GM21528 (cell line): ENCODE results near the gene RPL29.

ENCODE experiments used
- ATAC-seq: cut with Tn5 transposase; IDR thresholded peaks from one replicate; pipeline ENCODE4 v1.9.1; 2021; ENCODE audit warnings: mild to moderate bottlenecking, moderate library complexity; ENCODE audit not compliant: unreplicated experiment, low FRiP score

The RPL29 gene

DNA sequence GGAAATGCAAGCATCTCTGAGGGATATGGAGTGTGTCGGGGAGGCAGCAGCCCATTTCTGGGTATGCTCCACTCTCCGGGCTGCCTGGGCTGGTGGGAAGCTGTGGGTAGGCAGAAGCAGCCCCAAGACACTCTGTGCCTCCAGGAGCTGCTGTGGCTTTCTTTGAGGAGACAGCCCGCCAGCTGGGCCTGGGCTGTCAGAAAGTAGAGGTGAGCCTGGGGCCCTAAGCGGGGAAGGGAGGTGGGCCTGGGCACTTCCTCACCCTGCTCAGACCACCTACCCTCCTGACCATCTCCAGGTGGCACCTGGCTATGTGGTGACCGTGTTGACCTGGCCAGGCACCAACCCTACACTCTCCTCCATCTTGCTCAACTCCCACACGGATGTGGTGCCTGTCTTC, 10.6 kb downstream of the RPL29 start:
- no peak for ATAC-seq

DNA sequence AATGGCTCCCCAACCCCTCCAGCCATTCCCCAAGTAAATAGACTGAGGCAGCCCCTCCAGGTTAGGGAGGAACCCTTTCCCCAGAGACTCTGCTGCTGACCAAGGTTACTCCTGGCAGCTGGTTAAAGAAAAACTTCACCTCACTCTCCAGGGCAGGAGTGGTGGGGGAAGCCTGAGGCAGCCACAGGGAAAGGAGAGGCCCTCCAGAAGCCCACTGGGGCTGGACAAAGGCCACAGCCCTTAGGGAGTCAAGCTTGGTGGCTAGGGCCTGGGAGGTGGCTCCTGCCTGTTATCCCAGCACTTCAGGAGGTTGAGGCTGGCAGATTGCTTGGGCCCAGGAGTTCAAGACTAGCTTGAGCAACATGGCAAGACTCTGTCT, 11.4 kb downstream of the RPL29 start:
- no peak for ATAC-seq

DNA sequence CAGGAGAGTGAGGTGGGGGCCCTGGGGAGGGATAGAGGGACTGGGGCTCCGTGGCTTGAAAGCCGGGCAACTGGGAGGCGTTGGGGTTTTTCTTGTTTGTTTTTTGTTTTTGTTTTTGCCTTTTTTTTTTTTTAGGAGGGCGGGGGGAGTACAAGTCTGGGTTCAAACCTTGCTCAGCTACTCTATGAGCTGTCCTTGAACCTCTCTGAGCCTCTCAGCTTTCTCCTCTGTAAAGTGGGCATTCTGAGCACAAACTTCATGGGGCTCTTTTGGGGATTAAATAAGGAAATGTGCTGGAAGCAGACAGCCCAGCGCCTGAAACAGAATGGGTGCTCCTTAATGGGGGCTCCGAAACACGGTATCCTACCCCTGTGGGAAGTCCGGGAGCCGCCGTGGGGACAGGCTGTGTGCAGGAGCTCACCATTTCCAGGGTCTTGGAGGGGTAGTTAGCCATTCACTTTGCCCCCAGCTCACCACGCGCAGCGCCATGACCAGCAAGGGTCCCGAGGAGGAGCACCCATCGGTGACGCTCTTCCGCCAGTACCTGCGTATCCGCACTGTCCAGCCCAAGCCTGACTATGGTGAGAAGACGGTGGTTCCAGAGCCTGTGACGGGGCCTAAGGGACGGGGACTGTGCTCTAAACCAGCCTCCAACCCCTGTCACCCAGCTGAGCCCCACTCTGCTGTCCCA, 12.0 kb downstream of the RPL29 start:
- no peak for ATAC-seq

DNA sequence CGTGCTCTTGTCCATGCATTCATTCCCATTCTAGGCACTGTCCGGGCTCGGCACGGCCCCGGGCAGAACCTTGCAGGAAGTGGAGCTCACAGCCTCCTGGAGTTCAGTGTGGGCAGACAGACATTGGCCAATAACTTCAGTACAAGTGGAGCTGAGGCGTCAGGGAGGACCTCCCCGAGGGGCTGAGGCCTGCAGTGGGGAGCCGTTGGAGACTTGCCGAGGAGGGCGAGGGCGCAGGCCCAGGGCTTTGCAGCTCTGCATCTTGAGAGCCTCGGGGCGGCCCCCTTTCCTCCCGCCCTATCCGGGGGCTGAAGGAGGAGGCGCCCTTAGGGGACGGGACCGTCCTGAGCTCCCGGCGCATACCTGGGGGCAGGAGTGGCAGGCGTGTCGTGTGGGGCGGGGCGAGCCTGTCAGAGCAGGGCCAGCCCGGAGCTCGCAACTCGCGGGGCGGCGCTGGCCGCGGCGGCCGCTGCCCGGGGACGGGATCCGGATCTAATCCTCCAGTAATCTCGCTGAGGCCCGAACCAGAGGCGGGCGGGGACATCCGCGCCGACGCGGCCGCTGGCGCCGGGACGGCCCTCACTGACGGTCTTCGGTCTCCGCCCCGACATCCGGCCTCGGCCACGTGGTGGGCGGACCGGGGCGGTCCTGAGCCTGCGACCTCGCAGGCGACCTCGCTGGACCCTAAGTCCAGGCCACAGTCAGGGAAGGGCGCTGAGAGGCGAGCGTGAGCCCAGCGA, 12.7 kb downstream of the RPL29 start, which contains the start of gene ACY1:
Gene ACY1, plus strand, starts transcription at position 698 of the 740 bp plus-strand sequence. CDS start 530 bp downstream, outside the sequence.
- ATAC-seq, result peak; percentile 70

DNA sequence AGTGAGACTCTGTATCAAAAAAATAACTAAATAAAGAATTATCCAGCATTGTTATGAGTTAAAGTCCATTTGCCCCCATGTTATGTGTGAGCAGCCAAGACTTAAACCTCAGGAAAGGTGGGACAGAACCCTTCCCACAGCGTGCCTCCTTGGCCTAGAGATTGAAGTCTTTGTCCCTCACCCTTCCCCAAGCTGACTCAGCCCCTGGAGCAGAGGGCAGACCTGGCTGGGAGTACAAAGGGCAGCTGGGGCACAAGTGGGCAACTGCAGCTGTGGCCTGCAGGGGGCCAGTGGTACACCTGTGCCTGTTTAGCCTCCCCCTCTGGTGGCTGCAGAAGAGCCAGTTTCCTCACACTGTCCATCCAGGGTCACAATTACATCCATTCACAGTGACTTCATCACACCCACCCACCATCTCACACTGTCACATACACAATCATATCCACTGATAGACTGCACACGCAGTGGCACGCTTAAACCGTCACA, 13.3 kb downstream of the RPL29 start:
- ATAC-seq, result peak; percentile 44

DNA sequence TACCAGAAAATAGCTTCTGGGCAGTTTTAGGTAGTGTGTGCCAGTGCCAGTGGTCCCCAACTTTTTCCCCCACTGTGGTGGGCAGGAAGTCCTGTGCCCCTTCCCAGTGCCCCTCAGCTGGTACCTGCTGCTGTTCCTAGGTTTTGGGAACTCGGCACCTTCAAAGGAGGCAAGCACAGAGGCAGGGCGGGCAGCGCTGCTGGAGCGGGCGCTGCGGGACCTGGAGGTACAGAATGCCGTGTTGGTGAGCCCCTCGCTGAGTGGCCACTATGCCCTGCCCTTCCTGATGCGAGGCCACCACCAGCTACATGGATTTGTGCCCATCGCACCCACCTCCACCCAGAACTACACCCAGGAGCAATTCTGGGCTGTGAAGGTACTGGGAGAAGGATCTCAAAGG, 15.4 kb downstream of the RPL29 start:
- no peak for ATAC-seq

DNA sequence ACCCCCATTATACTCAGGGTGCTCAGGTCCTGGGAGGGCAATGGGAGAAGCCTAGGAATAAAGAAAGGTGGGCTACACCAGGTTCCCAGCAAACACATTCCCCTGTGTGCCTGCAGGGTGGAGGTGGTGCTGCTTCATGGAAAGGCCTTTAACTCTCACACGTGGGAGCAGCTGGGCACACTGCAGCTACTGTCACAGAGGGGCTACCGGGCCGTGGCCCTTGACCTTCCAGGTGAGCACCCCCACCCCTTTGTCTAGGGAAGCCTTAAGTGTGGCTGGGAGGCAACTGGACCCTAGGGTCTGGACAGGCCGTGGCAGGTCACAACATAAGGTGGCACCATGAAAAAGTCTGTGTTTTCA, 17.6 kb downstream of the RPL29 start:
- ATAC-seq, result no peak

DNA sequence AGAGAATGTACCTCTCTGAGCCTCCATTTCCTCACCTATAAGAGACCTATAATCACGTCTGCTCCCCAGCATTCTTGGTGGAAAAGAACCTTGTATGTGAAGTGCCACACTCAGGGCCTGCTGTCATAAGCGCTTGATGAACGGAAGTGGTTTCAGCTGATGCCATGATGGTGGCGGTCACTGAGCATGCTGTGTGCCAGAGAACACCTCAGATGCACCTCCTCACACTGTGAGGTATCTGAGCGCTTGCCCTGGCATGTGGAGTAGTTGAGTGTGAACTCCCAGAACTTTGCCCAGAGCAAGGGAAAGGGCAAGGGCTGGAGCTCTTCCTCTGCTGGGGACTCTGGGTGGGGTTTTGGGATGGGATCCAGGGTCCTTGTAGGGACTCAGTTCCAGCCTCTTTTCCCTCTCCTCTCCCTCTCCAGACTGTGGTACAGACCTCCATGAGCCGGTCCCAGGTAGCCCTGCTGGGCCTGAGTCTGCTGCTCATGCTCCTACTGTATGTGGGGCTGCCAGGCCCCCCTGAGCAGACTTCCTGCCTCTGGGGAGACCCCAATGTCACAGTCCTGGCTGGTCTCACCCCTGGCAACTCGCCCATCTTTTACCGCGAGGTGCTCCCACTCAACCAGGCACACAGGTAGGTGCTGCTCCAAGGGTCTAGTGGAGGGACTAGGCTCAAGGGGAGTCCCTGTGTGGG, 18.1 kb downstream of the RPL29 start:
- ATAC-seq, result no peak

DNA sequence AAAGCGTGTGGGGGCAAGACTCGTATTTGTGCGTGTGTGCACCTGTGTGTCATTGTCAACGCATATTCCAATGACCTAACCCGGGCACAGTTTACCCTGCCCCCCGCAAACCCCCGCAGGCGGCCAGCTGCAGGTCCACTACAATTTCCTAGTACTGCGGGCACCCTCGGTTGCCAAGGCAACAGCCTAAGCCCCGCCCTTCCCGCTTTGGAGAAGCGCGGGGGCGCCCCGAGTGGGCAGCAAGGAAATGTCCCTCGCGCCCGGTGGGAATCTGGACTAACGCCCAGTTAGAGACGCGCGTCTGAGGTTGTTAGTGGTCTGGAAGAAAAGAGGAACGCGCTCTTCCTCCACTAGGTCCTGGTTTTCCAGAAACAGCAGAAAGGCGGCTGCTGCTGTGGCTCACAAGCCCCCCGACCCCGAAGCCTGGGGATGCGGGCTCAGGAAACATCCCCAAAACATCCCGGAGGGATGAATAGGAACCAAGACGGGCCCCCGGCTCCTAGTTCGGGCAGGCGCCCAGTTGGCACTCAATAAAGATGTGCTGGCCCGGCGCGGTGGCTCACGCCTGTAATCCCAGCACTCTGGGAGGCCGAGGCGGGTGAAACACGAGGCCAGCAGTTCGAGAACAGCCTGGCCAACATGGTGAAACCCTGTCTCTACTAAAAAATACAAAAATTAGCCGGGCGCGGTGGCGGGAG, 19.7 kb downstream of the RPL29 start:
- ATAC-seq, result no peak

DNA sequence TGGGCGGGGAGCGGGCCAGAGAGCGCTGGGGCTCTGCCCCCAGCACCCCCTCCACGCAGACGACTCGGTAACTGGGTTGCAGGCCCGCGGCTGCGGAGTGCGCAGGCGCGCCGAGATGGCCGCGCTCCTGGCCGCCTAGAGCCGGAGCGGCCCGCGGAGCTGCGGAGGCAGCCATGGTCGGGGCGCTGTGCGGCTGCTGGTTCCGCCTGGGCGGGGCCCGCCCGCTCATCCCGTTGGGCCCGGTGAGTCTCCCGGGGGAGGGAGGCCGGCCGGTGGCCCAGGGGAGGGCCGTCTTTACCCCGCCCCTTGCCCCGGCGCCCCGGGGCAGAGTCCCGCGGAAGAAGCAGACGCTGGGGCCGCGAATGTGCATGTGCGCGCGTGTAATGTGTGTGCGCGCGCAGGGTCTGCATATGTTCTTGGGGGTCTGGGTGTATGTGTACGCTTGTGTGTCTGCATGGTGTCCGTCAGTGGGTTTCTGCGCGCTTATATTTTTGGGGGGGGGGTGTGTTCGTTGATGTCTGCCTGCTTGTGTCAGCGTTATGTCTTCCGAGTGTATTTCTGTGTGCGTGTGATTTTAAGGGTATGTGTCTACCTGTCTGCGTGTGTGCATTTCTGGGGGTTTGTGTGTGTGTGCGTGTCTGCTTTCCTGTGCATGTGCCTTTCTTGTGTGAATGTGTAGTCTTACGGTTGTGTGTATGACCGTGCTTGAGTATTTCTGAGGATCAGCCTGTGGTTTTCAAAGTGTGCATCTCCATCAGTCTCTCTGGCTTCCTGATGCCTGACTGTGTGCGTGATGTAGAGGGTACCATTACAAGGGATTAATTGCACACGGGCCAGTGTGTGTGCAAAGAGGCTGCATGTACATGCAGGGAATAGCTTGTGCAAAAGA, 20.5 kb downstream of the RPL29 start, which contains the start of gene ABHD14A:
Gene ABHD14A, plus strand, starts transcription at position 102 of the 889 bp plus-strand sequence. Its CDS starts 72 bp downstream, at position 174.
- ATAC-seq, result peak; percentile 40

DNA sequence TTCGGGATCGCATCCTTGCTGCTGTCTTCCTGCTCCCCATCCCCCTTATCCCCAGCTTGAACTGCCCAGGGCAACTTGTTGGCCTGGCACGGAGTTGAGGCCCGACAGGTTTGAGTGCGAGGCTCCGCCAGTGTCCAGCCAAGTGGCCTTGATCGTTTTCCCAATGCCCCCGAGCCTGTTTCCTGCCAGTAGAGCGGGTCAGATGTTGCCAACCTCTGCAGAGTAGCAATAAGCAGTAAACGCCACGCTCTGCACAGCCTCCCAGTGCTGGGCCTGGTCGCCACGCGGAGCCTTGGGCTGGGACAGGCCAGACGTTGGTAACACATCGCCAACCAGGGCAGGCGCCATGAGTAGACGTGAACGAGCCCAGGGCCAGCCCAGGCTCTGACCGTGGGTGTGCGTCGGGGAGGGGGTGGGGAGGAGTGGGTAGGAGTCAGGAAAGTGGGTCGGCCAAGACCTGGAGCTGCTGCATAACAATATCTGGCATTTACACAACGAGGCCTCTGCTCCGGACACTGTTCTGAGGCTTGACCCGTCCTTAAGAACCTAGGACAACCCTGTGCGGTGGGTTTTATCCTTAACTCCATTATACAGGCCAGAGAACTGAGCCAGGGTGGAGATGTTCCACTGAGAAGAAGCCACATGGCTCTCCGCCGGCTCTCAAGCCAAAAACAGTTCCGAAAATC, 21.3 kb downstream of the RPL29 start:
- ATAC-seq, result no peak

DNA sequence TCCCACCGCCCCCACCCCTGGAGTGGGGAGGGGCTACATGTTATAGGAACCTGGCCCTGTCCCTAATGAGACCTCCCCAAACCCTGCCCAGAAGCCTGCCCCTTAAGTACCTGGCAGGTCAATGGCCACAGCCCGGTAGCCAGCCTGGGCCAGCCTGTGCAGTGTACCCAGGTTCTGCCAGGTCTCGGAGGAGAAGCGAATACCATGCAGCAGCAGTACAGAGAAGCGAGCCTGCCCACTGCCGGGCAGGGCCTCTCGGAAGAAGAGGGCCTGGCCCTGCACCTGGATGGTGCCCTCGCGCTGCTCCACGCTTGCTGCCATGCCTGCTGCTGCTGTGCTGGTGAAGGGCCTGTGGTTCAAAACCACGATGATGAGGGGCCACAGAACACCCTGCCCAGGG, 24.3 kb downstream of the RPL29 start:
- no peak for ATAC-seq

DNA sequence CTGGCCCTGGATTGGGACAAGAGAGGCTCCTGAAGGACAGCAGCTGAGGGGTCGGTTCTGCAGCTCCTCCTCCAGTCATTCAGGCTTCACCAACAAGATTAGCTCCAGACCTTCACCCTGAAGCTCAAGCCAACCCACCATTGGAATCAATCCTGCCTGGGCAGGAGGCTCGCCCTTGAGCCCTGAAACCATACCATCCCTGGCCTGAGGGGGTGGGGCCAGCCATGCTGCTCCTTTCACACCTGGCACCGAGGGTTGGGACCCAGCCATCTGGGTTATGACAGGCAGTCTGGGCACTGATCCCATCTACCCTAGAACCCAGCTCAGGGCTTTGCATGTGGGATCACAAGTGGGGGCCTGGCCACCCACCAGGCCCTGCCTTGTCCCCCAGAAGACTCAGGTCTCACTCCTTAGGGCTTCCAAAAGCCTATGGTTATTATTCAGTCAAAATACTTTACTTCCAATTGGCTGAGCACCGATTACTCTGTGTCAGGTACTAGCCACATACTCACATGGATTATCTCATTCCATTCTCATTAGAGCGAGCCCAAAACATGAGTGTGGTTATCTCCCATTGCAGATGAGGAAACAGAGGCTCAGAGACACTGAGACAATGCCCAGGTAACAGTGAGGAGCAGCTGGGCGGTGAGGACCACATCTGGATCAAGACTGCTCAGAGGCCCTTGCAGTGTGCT, 24.9 kb downstream of the RPL29 start:
- ATAC-seq, result no peak

DNA sequence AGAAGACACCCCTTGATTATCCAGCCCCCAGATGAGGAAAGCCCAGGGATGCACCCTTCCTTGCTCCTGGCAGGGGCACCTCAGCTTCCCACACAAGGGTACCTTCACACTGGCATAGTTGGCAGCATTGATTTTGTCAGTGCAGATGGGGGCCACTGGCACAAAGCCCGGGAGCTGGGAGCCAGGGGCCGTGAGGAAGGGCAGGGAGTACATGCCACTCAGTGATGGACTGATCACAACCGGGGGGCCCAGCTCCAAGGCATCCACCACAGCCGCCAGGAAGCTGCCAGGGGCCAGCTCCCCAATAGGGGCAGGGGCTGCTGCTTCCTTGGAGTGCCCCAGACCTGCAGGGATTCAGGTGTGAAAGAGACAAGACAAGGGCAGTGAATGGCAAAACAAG, 25.9 kb downstream of the RPL29 start:
- no peak for ATAC-seq

DNA sequence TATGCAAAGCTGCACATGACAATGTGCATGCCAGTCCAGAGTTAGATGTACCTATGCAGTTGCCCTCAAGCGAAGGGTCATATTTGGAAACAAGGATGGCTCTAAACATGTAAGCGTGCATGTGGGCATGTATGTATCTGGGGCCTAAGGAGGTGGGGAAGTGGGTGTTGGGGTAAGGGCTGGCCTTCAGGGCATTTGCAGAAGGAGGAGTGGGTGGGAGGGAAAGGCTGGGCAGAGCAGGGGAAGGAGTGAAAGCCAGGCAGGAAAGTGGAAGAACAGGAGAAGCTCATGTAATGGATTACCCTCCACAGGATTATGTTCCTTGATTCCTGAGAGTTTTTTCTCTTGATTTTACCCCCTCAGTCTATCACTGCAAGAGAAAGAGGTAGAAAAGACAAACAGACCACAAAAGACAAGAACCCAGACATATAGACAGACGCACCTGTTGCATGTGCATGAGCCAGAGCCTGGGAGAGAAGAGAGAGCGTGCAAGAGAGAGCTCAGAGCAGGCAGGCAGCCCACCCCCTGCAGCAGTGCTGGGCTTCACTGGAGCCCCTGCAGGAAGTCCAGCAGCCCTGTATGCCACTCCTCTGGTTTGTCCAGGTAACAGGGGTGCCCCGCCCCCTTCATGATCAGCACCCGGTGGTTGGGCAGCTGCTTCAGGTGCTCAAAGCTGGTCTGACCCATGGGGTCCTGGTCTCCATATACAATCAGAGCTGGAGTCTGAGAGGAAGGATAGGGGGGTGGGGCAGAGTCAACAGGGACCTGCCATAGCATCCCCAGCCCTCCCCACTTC, 26.6 kb downstream of the RPL29 start:
- ATAC-seq, result no peak

DNA sequence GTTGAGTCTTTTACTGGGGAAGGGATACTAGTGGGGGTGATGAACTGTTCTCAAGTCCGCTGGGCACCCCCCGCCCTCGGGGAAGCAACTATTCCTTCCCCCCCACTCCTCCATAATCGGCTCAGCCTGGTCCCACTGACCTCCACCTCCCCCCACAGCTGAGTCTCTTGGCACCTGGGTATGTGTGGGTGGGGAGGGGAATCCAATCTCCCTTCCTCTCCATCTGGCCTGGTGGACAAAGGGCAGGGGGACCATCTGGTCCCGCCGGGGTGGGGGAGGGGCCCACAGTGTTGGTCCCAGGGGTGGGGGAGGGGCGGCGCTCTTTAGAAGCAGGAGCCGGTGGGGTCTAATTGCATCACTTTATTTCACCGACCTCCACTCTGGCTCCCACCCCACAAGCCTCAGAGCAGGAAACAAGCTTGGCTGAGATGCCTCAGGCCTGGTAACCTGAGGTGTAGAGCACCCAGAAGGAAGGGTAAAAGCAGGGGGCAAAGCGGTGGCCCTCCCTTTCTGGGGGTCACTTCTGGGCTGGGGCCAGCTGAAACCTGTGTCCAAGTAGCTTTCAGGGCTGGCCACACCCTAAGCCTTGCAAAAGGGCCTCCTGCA, 27.4 kb downstream of the RPL29 start:
- no peak for ATAC-seq

DNA sequence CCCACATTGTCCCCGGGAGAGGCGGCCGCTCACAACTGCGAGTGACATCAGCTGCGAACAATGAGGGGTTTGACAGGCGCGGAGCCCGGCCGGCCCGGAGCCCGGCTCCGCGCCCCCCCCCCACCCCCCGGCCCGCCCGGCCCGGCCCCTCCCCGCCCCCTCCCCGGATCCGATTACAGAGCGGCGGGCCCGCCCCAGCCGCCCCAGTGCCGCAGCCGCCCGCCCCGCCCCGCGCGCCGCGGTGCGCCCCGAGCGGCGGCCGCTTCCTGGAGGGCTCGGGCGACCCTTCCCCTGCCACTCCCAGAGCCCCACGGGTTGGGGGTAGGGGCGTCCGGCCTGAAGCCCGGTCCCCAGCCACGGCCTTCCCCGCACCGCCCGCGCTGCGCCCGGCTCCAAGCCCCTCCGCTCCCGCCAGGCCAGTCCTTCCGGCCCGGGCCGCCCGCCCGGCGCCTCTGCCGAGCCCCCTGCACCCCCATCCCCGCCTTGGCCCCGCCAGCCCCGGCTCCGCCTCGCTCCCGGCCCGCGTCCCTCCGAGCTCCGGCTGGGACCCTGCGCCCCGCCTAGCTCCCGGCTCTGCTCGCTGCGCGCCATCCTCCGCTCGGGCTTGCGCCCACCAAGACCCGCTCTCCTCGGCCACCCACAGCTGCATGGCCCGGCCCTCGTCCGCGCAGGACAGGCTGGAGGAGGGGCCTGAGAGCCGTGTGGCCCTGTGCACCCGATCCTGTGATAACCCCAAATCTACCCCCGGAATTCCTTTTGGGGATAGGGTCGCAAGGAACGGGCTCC, 28.1 kb downstream of the RPL29 start, which contains the start of gene PCBP4:
Gene PCBP4, minus strand, starts transcription at position 71 of the 786 bp plus-strand sequence. CDS start 6,214 bp downstream, outside the sequence.
- no peak for ATAC-seq
